HepG2 (cell line): ENCODE measurements around the gene SQSTM1. TPM values are rescaled to one million over a fixed set of nuclear protein-coding genes. Genes with fewer than 3 reads are reported as not detected.

Source experiments
- ATAC-seq: fragments of 200-7000 bp; cut with Tn5 transposase; 3 replicates; pipeline ENCODE4 v1.9.1; 2020; ENCODE audit warnings: mild to moderate bottlenecking, moderate library complexity
- BruUV-seq: library from RNA; stranded (reverse); fragments of 400-500 nt; replicated peaks from 2 replicates; lab custom pipeline; 2021; lab: Mats Ljungman, UMichigan
- CTCF ChIA-PET: fragments of 300-600 bp; formaldehyde crosslinking; extraction: SDS; loops from one replicate; lab custom pipeline; 2021; ENCODE audit warnings: low total read pairs, inconsistent platforms, low intra/inter-chr PET ratio; lab: Yijun Ruan, JAX
- POLR2A ChIA-PET: fragments of 350-600 bp; sonication (Branson Sonifier 250); formaldehyde crosslinking; loops from one replicate; lab custom pipeline; 2020; ENCODE audit warnings: antibody characterized with exemption, inconsistent platforms; lab: Yijun Ruan, JAX
- DNase-seq: peaks from one replicate; pipeline ENCODE4 v3.0.0-alpha.2; 2015; ENCODE audit warnings: low spot score
- FAIRE-seq: peaks from 3 replicates; lab custom pipeline; 2011; peaks lifted over from hg19 to GRCh38; lab: Jason Lieb, UNC
- H2AFZ ChIP-seq: one replicate; pipeline ENCODE4 v1.6.1; 2011; ENCODE audit warnings: low read length, inconsistent platforms
- H3K27ac ChIP-seq: fragments of 300-600 bp; 3 replicates; pipeline ENCODE4 v1.8.0; 2011; ENCODE audit warnings: mixed run types, mild to moderate bottlenecking, mixed read lengths, low read length, inconsistent platforms; ENCODE audit not compliant: insufficient read depth; ENCODE audit errors: extremely low read length
- H3K27me3 ChIP-seq, 2 experiments: fragments of 200-600 bp in 1 of 2; 2 replicates in 1 of 2; 3 replicates in 1 of 2; pipeline versions ENCODE4 v1.6.0 to v1.8.0; 2011; ENCODE audit warnings: low read length in 2 of 2, mild to moderate bottlenecking in 2 of 2, moderate library complexity in 2 of 2, inconsistent platforms in 1 of 2; ENCODE audit not compliant: insufficient read depth in 2 of 2, control insufficient read depth in 1 of 2
- H3K36me3 ChIP-seq, 2 experiments: fragments of 200-600 bp in 1 of 2; replicated peaks in 1 of 2; 2 replicates in 1 of 2; 3 replicates in 1 of 2; pipeline versions ENCODE4 v1.5.1 to v1.8.0; 2011; ENCODE audit warnings: low read length in 2 of 2, inconsistent platforms in 1 of 2; ENCODE audit not compliant: insufficient read depth in 2 of 2, control insufficient read depth in 1 of 2
- H3K4me1 ChIP-seq: 2 replicates; pipeline ENCODE4 v1.5.1; 2012; ENCODE audit warnings: low read length, inconsistent platforms; ENCODE audit not compliant: insufficient read depth
- H3K4me2 ChIP-seq: 2 replicates; pipeline ENCODE4 v1.6.0; 2011; ENCODE audit warnings: low read depth, low read length, inconsistent platforms
- H3K4me3 ChIP-seq, 3 experiments: fragments of 200-600 bp in 1 of 3; sonication (generic), shearing (Covaris generic) in 1 of 3; replicated peaks in 1 of 3; 2 replicates each; pipeline ENCODE4 v1.5.1; 2011 to 2016; ENCODE audit warnings: low read length in 3 of 3, inconsistent platforms in 2 of 3, low read depth in 2 of 3, mild to moderate bottlenecking in 2 of 3, control low read depth in 1 of 3, mixed read lengths in 1 of 3; ENCODE audit not compliant: insufficient read depth in 1 of 3
- H3K79me2 ChIP-seq: one replicate; pipeline ENCODE4 v1.6.1; 2011; ENCODE audit warnings: low read length, inconsistent platforms; ENCODE audit not compliant: insufficient read depth
- H3K9ac ChIP-seq: 2 replicates; pipeline ENCODE4 v1.6.0; 2011; ENCODE audit warnings: mild to moderate bottlenecking, low read depth, low read length, inconsistent platforms; ENCODE audit not compliant: insufficient read depth
- H3K9me3 ChIP-seq: 2 replicates; pipeline ENCODE4 v1.5.1; 2012; ENCODE audit warnings: mild to moderate bottlenecking, low read length
- H4K20me1 ChIP-seq: 2 replicates; pipeline ENCODE4 v1.6.0; 2011; ENCODE audit warnings: inconsistent platforms, mild to moderate bottlenecking, low read length, moderate library complexity; ENCODE audit not compliant: insufficient read depth
- HNF1A ChIP-seq, 2 experiments: sonication (generic) in 1 of 2; formaldehyde crosslinking in 1 of 2; IDR thresholded peaks; 2 replicates each; pipeline versions ENCODE4 v1.4.0 to v1.6.1; 2016 to 2020; ENCODE audit warnings: borderline replicate concordance in 1 of 2, low read depth in 1 of 2, mild to moderate bottlenecking in 1 of 2, missing genetic modification reagents in 1 of 2
- KDM5A ChIP-seq: fragments of 200-600 bp; sonication (generic); IDR thresholded peaks from 2 replicates; pipeline ENCODE4 v1.7.0; 2018; ENCODE audit warnings: antibody characterized with exemption, mild to moderate bottlenecking, low read length, borderline replicate concordance
- MYC ChIP-seq: sonication (generic); formaldehyde crosslinking; IDR thresholded peaks from 2 replicates; pipeline ENCODE4 v1.9.0; 2021; ENCODE audit warnings: missing genetic modification reagents, borderline replicate concordance
- NCOA1 ChIP-seq: sonication (generic); formaldehyde crosslinking; IDR thresholded peaks from 2 replicates; pipeline ENCODE4 v1.9.0; 2021; ENCODE audit warnings: missing genetic modification reagents
- PRMT3 ChIP-seq: sonication (generic); formaldehyde crosslinking; IDR thresholded peaks from 2 replicates; pipeline ENCODE4 v1.8.1; 2022; ENCODE audit warnings: low read depth, mild to moderate bottlenecking, moderate library complexity, missing genetic modification reagents, borderline replicate concordance
- RBM39 ChIP-seq: fragments of 200-400 bp; formaldehyde crosslinking; IDR thresholded peaks from one replicate; pipeline ENCODE4 v1.6.1; 2018; ENCODE audit warnings: antibody characterized with exemption, mild to moderate bottlenecking, low read depth, low read length; ENCODE audit not compliant: poor library complexity, severe bottlenecking
- SIX4 ChIP-seq: sonication (generic); formaldehyde crosslinking; IDR thresholded peaks from 2 replicates; pipeline ENCODE4 v1.4.0; 2020; ENCODE audit warnings: missing genetic modification reagents
- SOX13 ChIP-seq, 3 experiments: fragments of 450-650 bp in 1 of 3; sonication (generic) in 1 of 3; formaldehyde crosslinking in 1 of 3; IDR thresholded peaks in 2 of 3; conservative IDR thresholded peaks in 1 of 3; 2 replicates each; pipeline versions ENCODE4 v1.5.0 to v1.6.1; 2016 to 2020; ENCODE audit warnings: antibody characterized with exemption in 1 of 3, mild to moderate bottlenecking in 1 of 3, missing compliant biosample characterization in 1 of 3, missing genetic modification reagents in 1 of 3, moderate library complexity in 1 of 3
- ZNF382 ChIP-seq: sonication (generic); formaldehyde crosslinking; IDR thresholded peaks from 2 replicates; pipeline ENCODE4 v1.5.0; 2020; ENCODE audit warnings: missing genetic modification reagents, mild to moderate bottlenecking, borderline replicate concordance
- ZNF460 ChIP-seq: sonication (generic); formaldehyde crosslinking; IDR thresholded peaks from 2 replicates; pipeline ENCODE4 v1.5.1; 2020; ENCODE audit warnings: missing genetic modification reagents, mild to moderate bottlenecking, borderline replicate concordance
- ZNF703 ChIP-seq: sonication (generic); formaldehyde crosslinking; IDR thresholded peaks from 2 replicates; pipeline ENCODE4 v1.5.1; 2020; ENCODE audit warnings: missing genetic modification reagents, mild to moderate bottlenecking, moderate library complexity, borderline replicate concordance
- ZNF768 ChIP-seq: sonication (generic); formaldehyde crosslinking; IDR thresholded peaks from 2 replicates; pipeline ENCODE4 v1.4.0; 2020; ENCODE audit warnings: missing genetic modification reagents
- ZNF850 ChIP-seq: sonication (generic); formaldehyde crosslinking; conservative IDR thresholded peaks from 2 replicates; pipeline ENCODE4 v1.9.0; 2021; ENCODE audit warnings: mild to moderate bottlenecking, missing genetic modification reagents
- WGBS: methylation state at CpG from one replicate; pipeline ENCODE4 v1.1.6; 2017; ENCODE audit warnings: low lambda C conversion rate; 5-methylcytosine and 5-hydroxymethylcytosine counted together
- in situ Hi-C: cut with HindIII; loops from 2 replicates; pipeline ENCODE4 v1.10.0; 2017; ENCODE audit warnings: low pct_unique_long_range_greater_than_20kb; ENCODE audit not compliant: extremely low pct_ligation_motif_present
- intact Hi-C: fragments of 100-400 bp; cut with micrococcal nuclease; formaldehyde crosslinking; loops from one replicate; pipeline ENCODE4 v1.10.0; 2022; ENCODE audit not compliant: unreplicated experiment
- polyA plus RNA-seq, 8 experiments: library from polyadenylated mRNA; depleted of rRNA in 3 of 8; stranded (reverse) in 7 of 8; unstranded in 1 of 8; fragments of >200 nt; fragmentation: Illumina TruSeq in 4 of 8; extraction: Trizol in 4 of 8; gene quantifications; 2 replicates each; pipeline versions ENCODE4 v1.2.1 to v1.2.3, GENCODE V29; 2011 to 2016; ENCODE audit warnings: low read depth in 4 of 8, missing spikeins in 1 of 8, mixed read lengths in 1 of 8; ENCODE audit not compliant: insufficient read depth in 1 of 8
- total RNA-seq, 5 experiments: library from RNA; depleted of rRNA; stranded (reverse); fragments of >200 nt; fragmentation: Illumina TruSeq; extraction: Trizol; gene quantifications; 2 replicates each; pipeline ENCODE4 v1.2.3, GENCODE V29; 2016; ENCODE audit warnings: low read depth in 1 of 5
- TF ChIP-seq, protein P1 (sequence below): sonication (generic); formaldehyde crosslinking; IDR thresholded peaks from 2 replicates; pipeline ENCODE4 v1.4.0; 2020; ENCODE audit warnings: missing genetic modification reagents

Gene SQSTM1
- total and polyA plus RNA-seq, 2 of the 13 experiments (the other 11 are each of a cell fraction or from before 2014, with no cell fraction given): 90.9 to 160 TPM

- FAIRE-seq (no peak), DNase-seq (no peak), ATAC-seq (no peak)
- H3K4me1 ChIP-seq: no peaks in the 10 kb centered on the region
- intact Hi-C loops: loop anchor here (5.0 kb wide), 1 partner anchor 1272 kb away; no protein-coding TSS in a partner anchor
- WGBS: 95% methylated on average over 10 of the region's 16 CpGs
- CTCF ChIA-PET: no interaction called here
- no peaks in the 10 kb centered on the region for H3K9me3 ChIP-seq
- no peak overlapping the region for H3K27ac ChIP-seq
- H3K79me2 ChIP-seq: no peaks in the 10 kb centered on the region
- H2AFZ ChIP-seq: no peak overlapping the region
- H3K27me3 ChIP-seq: no peaks in the 10 kb centered on the region
- POLR2A ChIA-PET: no interaction called here
- no peak overlapping the region for H3K9ac ChIP-seq
- in situ Hi-C loops: no loop called here
- H4K20me1 ChIP-seq: no peaks in the 10 kb centered on the region
- no TSS peak for BruUV-seq
- H3K4me2 ChIP-seq: no peak overlapping the region
- peaks cover 28 to 44% of the 10 kb centered on the region in 2 experiments; a peak in 4 of 5 replicates for H3K36me3 ChIP-seq
- H3K4me3 ChIP-seq: no peak overlapping the region
- TF ChIP-seq SOX13 (IDR thresholded peaks at IDR 0.05) (no peak), SOX13 (CRISPR knock-in tag; conservative IDR thresholded peaks at IDR 0.05 in 1 of 2, IDR thresholded peaks at IDR 0.05 in 1 of 2) (no peak), ZNF382 (CRISPR knock-in tag) (no peak), ZNF850 (no peak), HNF1A (IDR thresholded peaks at IDR 0.05; ENCODE audit: low read depth) (no peak), HNF1A (CRISPR knock-in tag; IDR thresholded peaks at IDR 0.05; ENCODE audit: borderline replicate concordance) (no peak), ZNF703 (no peak), MYC (no peak), RBM39 (no peak), PRMT3 (CRISPR knock-in tag) (no peak), ZNF460 (CRISPR knock-in tag) (no peak), SIX4 (no peak), KDM5A (no peak), NCOA1 (CRISPR knock-in tag) (no peak), ZNF768 (CRISPR knock-in tag) (no peak)
- TF ChIP-seq, protein P1, sequence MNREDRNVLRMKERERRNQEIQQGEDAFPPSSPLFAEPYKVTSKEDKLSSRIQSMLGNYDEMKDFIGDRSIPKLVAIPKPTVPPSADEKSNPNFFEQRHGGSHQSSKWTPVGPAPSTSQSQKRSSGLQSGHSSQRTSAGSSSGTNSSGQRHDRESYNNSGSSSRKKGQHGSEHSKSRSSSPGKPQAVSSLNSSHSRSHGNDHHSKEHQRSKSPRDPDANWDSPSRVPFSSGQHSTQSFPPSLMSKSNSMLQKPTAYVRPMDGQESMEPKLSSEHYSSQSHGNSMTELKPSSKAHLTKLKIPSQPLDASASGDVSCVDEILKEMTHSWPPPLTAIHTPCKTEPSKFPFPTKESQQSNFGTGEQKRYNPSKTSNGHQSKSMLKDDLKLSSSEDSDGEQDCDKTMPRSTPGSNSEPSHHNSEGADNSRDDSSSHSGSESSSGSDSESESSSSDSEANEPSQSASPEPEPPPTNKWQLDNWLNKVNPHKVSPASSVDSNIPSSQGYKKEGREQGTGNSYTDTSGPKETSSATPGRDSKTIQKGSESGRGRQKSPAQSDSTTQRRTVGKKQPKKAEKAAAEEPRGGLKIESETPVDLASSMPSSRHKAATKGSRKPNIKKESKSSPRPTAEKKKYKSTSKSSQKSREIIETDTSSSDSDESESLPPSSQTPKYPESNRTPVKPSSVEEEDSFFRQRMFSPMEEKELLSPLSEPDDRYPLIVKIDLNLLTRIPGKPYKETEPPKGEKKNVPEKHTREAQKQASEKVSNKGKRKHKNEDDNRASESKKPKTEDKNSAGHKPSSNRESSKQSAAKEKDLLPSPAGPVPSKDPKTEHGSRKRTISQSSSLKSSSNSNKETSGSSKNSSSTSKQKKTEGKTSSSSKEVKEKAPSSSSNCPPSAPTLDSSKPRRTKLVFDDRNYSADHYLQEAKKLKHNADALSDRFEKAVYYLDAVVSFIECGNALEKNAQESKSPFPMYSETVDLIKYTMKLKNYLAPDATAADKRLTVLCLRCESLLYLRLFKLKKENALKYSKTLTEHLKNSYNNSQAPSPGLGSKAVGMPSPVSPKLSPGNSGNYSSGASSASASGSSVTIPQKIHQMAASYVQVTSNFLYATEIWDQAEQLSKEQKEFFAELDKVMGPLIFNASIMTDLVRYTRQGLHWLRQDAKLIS (CRISPR knock-in tag): no peak
Measured at GRCh38 chr5:179869641-179870402, 49.1 kb downstream of the SQSTM1 start.
